Mucosa of stomach (tissue), 1 donor: ENCODE measurements around the gene ZNF655.
"Not testable (repeated sequence)": the region's sequence is repeated elsewhere in the genome, so short reads cannot be mapped to it uniquely, and the experiment has no call there.

Experiments
- H3K27me3 ChIP-seq: one replicate; pipeline ENCODE4 v1.7.0; 2013; ENCODE audit warnings: mild to moderate bottlenecking, low read length; ENCODE audit not compliant: control insufficient read depth, insufficient read depth
- H3K36me3 ChIP-seq: one replicate; pipeline ENCODE4 v1.7.0; 2013; ENCODE audit warnings: low read length; ENCODE audit not compliant: control insufficient read depth, insufficient read depth
- H3K4me1 ChIP-seq: one replicate; pipeline ENCODE4 v1.7.0; 2013; ENCODE audit warnings: mild to moderate bottlenecking, low read length; ENCODE audit not compliant: control insufficient read depth, insufficient read depth
- H3K4me3 ChIP-seq: one replicate; pipeline ENCODE4 v1.7.0; 2013; ENCODE audit warnings: low read length
- H3K9ac ChIP-seq: one replicate; pipeline ENCODE4 v1.7.0; 2013; ENCODE audit warnings: mild to moderate bottlenecking, low read length, moderate library complexity
- H3K9me3 ChIP-seq: one replicate; pipeline ENCODE4 v1.7.0; 2013; ENCODE audit warnings: mild to moderate bottlenecking, low read length, moderate library complexity; ENCODE audit not compliant: control insufficient read depth
- donor health status: Pancreatic carcinoma.

The ZNF655 gene

DNA sequence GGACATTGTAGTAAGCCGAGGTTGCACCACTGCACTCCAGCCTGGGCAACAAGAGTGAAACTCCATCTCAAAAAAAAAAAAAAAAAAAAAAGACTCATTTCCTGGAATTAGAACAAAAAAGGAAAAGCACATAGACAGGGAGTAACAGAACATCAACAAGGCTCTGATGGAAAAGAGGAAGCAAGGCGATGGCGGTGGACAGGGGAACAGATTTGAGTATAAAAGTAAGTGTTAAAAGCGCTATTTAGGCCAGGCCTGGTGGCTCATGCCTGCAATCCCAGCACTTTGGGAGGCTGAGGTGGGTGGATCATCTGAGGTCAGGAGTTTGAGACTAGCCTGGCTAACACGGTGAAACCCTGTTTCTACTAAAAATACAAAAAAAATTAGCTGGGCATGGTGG lies 13.1 kb upstream of the ZNF655 start:
- not testable (repeated sequence) for H3K4me3 ChIP-seq, H3K9me3 ChIP-seq, H3K36me3 ChIP-seq, H3K27me3 ChIP-seq, H3K9ac ChIP-seq, H3K4me1 ChIP-seq

DNA sequence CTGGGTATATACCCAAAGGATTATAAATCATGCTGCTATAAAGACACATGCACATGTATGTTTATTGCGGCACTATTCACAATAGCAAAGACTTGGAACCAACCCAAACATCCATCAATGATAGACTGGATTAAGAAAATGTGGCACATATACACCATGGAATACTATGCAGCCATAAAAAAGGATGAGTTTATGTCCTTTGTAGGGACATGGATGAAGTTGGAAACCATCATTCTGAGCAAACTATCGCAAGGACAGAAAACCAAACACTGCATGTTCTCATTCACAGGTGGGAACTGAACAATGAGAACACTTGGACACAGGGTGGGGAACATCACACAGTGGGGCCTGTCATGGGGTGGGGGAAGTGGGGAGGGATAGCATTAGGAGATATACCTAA lies 8.9 kb upstream of the ZNF655 start:
- H3K4me3 ChIP-seq, H3K36me3 ChIP-seq, H3K27me3 ChIP-seq, H3K9me3 ChIP-seq, H3K9ac ChIP-seq: not testable (repeated sequence)
- H3K4me1 ChIP-seq, result peaks cover 15% of the 10 kb centered on the region

DNA sequence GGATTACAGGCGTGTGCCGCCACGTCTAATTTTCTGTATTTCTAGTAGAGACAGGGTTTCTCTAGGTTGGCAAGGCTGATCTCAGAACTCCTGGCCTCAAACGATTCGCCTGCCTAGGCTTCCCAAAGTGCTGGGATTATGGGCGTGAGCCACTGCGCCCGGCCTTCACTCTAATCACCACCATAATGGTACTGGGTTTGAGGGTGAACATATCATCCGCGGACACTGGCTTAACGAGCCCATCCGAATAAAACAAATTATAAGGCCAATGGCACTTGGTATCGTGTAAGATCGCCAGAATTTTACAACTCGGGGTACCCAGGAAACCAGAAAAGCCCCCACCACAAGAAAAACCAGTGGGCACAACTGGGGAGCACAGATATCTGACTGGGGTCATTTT lies 7.1 kb upstream of the ZNF655 start:
- Histone ChIP-seq H3K4me1 (peaks cover 15% of the 10 kb centered on the region), H3K36me3 (no peaks in the 10 kb centered on the region), H3K9ac (peak overlapping the region; percentile 95), H3K9me3 (no peaks in the 10 kb centered on the region), H3K4me3 (peak overlapping the region; percentile 99), H3K27me3 (no peaks in the 10 kb centered on the region)

DNA sequence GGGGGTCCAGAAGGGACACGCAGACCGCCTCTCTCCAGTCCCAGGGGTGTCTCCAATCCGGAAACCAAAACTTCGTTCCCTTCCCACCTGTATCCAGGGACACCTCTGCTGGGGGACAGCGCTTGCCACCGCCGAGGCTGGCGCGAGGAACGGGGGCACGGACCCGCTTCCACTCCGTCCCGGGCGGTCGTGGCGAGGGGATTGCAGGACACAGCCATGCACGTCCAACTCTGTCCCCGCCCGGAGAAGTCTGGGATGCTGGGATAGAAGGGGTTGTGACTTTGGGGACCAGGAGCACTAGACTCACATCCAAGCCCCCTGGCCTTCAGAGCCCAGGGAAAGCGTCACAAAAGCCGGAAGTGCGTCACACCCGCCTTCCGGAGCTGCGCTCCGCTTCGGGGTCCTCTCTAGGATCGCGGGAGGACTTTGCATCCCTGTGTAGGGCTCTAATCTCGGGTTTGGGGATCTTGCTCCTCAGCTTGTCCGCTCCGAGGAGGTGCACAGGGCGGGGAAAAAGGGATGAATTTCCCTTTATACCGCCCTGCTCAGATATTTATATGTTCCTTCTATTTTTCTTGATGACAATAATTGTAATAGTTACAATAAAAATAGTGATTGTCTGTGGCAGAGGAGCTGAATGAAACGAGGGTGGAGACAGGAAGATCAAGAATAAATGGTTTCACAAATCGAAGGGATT lies 6.5 kb upstream of the ZNF655 start, which contains the start of gene FAM200A:
Gene FAM200A, minus strand, starts transcription at position 348 of the 697 bp plus-strand sequence. CDS start 3,707 bp downstream, outside the sequence.
- peak within 1 kb of the TSS; percentile 99 for H3K4me3 ChIP-seq
- H3K27me3 ChIP-seq, result no peaks in the 10 kb centered on the region
- H3K9ac ChIP-seq, result peak within 1 kb of the TSS; percentile 95
- H3K9me3 ChIP-seq, result no peaks in the 10 kb centered on the region
- H3K36me3 ChIP-seq, result no peaks in the 10 kb centered on the region
- peaks cover 15% of the 10 kb centered on the region for H3K4me1 ChIP-seq

DNA sequence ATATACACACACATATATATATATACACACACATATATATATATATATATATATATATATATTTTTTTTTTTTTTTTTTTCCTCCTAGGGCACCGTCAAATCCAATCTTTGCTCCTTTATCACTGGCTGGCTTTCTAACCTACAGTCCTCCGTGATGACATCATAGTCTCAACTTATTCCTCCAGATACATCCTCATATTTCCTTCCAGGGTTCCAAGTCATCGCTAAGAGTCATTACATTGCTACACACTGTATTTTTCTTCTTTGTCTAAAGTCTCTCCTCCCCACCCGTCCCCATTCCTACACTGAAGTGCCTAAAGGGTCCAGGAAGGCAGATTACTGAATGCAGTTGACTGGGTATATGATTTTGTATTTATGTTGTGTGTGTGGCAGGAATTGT lies 5.4 kb upstream of the ZNF655 start:
- H3K36me3 ChIP-seq, result no peaks in the 10 kb centered on the region
- no peak overlapping the region for H3K9ac ChIP-seq

DNA sequence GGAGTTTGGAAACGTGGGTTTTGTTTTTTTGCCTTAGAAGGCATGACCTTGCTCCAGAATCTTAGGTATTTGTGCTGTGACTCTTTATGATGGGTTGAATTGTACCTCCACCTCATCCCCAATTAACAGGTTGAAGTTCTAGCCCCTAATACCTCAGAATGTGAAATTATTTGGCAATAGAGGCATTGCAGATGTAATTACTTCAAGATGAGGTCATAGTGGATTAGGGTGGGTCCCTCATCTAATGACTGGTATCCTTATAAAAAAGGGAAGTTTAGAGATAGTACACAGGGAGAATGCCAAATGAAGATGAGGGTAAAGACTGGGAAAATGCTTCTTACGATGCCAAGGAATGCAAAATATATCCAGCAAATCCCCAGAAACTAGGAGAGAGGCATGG lies 3.5 kb upstream of the ZNF655 start:
- H3K9ac ChIP-seq, result no peak overlapping the region

More for the DNA sequence above, 5.4 kb upstream of the ZNF655 start:
- Histone ChIP-seq H3K9me3 (no peaks in the 10 kb centered on the region), H3K4me3 (no peak overlapping the region), H3K4me1 (peaks cover 15% of the 10 kb centered on the region), H3K27me3 (no peaks in the 10 kb centered on the region)

DNA sequence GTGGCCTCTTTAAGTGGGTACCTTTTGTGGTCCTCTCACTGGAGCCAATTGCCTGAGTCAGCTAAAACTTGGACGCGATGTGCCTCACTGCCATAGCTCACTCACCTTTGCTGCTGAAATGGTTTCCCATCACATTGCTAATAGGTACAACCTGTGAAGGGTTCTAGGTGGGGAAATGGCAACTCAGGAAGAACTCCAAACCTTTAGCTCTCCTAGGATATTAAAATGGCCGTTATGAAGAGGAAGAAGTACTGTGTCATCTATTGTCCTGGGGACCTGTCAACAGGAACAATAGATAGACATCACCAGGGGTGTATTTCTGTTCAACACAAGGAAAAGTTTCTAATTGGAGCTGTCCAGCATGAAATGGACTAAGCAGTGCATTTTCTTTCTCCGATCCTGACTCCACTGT lies 1.2 kb upstream of the ZNF655 start:
- Histone ChIP-seq H3K9ac (peak overlapping the region; percentile 97), H3K4me1 (peaks cover 9% of the 10 kb centered on the region), H3K4me3 (no peak overlapping the region), H3K27me3 (no peaks in the 10 kb centered on the region), H3K9me3 (no peaks in the 10 kb centered on the region), H3K36me3 (peaks cover 8% of the 10 kb centered on the region)

More for the DNA sequence above, 3.5 kb upstream of the ZNF655 start:
- Histone ChIP-seq H3K4me3 (no peak overlapping the region), H3K4me1 (peaks cover 16% of the 10 kb centered on the region), H3K9me3 (no peaks in the 10 kb centered on the region), H3K27me3 (no peaks in the 10 kb centered on the region), H3K36me3 (no peaks in the 10 kb centered on the region)

DNA sequence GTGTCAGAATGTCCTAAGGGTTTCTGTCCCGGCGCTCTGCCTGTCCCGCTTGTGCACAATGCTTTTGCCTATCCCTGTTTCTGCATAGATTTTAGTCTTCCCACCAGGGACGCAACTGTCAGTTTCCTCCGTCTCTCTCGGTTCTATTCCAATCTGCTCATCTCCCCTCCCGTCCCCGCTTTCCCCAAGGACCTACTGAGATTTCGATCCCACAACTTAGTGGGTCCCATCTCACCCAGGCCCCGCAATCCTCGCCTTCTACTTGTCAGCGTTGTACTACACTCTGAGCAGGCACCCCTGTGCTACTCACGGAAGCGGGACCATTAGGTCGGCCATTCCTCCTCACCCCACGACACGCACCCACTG lies 519 bp upstream of the ZNF655 start:
- Histone ChIP-seq H3K4me1 (peaks cover 12% of the 10 kb centered on the region), H3K4me3 (peak overlapping the region; percentile 79), H3K9ac (peak overlapping the region; percentile 97), H3K27me3 (no peaks in the 10 kb centered on the region), H3K36me3 (peaks cover 9% of the 10 kb centered on the region), H3K9me3 (no peaks in the 10 kb centered on the region)

DNA sequence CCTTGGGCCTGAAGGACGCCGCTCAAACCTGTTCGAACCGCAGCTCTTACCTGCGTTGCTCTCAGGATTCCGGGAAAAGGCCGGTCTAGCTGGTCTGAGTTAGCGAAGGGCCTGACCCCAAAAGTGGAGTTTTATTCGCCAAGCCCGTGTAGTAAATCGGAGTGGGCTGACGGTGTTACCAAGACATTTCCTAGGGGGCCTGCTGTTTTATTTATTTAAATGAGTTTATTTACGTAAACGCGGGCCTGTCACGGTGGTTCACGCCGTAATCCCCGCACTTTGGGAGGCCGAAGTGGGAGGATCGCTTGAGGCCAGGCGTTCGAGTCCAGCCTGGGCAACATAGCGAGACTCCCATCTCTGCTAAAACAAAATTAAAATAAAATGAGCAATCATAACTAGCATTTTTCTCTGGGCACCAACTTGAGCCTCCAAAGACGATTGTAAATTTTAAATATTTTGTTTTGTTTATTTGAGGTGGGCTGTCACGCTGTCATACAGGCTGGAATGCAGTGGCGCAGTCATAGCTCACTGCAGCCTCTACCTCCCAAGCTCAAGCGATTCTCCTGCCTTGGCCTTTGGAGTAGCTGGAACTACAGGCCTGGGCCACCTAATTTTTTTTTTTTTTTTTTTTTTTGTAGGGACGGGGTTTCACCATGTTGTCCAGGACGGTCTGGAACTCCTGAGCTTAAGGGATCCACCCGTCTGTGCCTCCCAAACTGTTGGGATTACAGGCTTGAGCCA lies 903 bp downstream of the ZNF655 start:
- Histone ChIP-seq H3K4me1 (peaks cover 14% of the 10 kb centered on the region), H3K9ac (peak overlapping the region; percentile 97), H3K27me3 (no peaks in the 10 kb centered on the region), H3K9me3 (no peaks in the 10 kb centered on the region), H3K36me3 (peaks cover 13% of the 10 kb centered on the region), H3K4me3 (peak overlapping the region; percentile 79)

DNA sequence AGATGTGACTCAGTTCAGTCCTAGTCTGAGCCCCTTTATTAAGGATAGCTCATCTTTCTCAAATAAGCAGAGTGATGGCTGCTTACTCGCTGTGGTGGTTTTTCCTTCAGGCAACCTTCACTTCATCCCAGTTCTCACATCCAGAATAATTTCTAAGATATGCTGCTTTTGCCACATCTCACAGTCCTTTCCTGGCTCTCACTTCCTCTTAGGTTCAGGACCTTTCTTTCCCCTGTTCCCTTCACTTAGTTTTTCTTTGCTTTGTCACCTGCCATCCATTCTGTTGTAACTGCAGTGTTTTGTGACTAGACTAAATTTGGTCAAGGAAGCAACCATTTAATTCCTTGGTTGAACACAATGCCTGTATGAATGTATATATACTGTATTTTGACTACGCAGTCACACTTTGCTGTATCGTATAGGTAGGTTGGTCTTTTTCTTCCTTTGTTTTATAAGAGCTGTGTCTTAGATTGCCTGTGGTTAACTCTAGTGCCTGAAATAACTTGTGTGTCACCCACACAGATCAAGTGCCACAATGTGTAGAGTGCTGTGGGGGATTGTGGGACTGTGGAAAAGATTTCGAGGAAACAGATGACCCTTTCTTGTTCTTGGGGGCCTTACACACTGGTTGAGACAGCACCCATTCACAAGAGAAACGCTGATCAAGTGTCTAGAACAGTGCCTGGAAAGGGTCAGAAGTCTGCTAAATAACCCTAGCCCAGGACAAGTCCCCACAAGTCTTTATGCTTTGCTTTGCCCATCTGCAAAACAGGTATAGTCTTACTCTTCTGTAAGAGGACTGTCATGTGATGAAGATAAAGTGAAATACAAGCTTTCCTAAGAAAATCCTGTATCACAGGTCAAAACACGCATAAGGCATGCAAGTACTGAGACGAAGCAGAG lies 2.6 kb downstream of the ZNF655 start:
- Histone ChIP-seq H3K9ac (peak overlapping the region; percentile 13), H3K36me3 (peaks cover 13% of the 10 kb centered on the region)

DNA sequence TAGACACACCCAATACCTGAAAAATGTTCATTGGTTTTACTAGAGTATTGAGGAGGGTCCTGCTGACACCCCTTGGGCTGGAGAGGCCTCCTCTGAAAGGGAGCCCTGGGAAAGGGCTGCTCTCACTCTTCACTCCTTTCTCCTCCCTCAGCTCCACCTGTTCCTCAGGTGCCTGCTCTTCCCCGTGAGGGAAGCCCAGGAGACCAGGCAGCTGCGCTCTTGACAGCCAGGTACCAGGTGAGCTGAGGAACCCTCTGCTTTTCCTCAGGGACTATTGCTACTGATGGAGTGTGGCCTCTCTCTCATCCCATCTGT lies 3.3 kb downstream of the ZNF655 start:
- no peak overlapping the region for H3K9ac ChIP-seq
- no peak overlapping the region for H3K4me3 ChIP-seq
- peaks cover 13% of the 10 kb centered on the region for H3K36me3 ChIP-seq
- H3K27me3 ChIP-seq, result no peaks in the 10 kb centered on the region
- H3K4me1 ChIP-seq, result peaks cover 14% of the 10 kb centered on the region
- H3K9me3 ChIP-seq, result no peaks in the 10 kb centered on the region

More for the DNA sequence above, 2.6 kb downstream of the ZNF655 start:
- Histone ChIP-seq H3K27me3 (no peaks in the 10 kb centered on the region), H3K4me3 (no peak overlapping the region), H3K4me1 (peaks cover 14% of the 10 kb centered on the region), H3K9me3 (no peaks in the 10 kb centered on the region)
